Ishikawa (cell line): ENCODE measurements around the gene GIMAP6.

ENCODE experiments used
- CREB1 ChIP-seq: IDR thresholded peaks from 2 replicates; pipeline ENCODE4 v1.6.1; 2012; ENCODE audit warnings: low read depth
- EP300 ChIP-seq: IDR thresholded peaks from 2 replicates; pipeline ENCODE4 v1.6.1; 2012; ENCODE audit warnings: borderline replicate concordance
- FOXM1 ChIP-seq: IDR thresholded peaks from 2 replicates; pipeline ENCODE4 v1.6.1; 2012; ENCODE audit warnings: low read depth, borderline replicate concordance
- REST ChIP-seq: IDR thresholded peaks from 2 replicates; pipeline ENCODE4 v1.6.1; 2012; ENCODE audit warnings: low read depth, mild to moderate bottlenecking
- YY1 ChIP-seq: IDR thresholded peaks from 2 replicates; pipeline ENCODE4 v1.6.1; 2012; ENCODE audit warnings: low read depth

- TF ChIP-seq EP300 (no peak), YY1 (no peak), CREB1 (no peak), REST (no peak), FOXM1 (no peak)
Measured at GRCh38 chr7:150626696-150627095, 5.5 kb downstream of the GIMAP6 start.
